GM12892 (cell line): ENCODE measurements around the gene AKAP13.

Source experiments
- POLR2A ChIP-seq: IDR thresholded peaks from 2 replicates; pipeline ENCODE4 v1.6.1; 2011; ENCODE audit warnings: low read depth, low read length, control low read depth
- POLR2AphosphoS5 ChIP-seq: IDR thresholded peaks from 2 replicates; pipeline ENCODE4 v1.6.1; 2011; ENCODE audit warnings: low read depth, low read length, control low read depth

GRCh38 chr15:85716261-85716660 is 335.9 kb downstream of the AKAP13 start:
- TF ChIP-seq POLR2AphosphoS5 (no peak), POLR2A (no peak)
